NT2/D1 (cell line): ENCODE data around the gene HPCAL1.
"Not testable (repeated sequence)": the region's sequence is repeated elsewhere in the genome, so short reads cannot be mapped to it uniquely, and the experiment has no call there.

Experiments
- DNase-seq: peaks from one replicate; pipeline ENCODE4 v3.0.0-alpha.2; 2011; ENCODE audit warnings: low read depth, low spot score
- H3K27me3 ChIP-seq: 2 replicates; pipeline ENCODE4 v1.6.0; 2011; ENCODE audit warnings: mild to moderate bottlenecking; ENCODE audit not compliant: insufficient read length, insufficient read depth
- H3K36me3 ChIP-seq: 2 replicates; pipeline ENCODE4 v1.6.1; 2011; ENCODE audit warnings: mild to moderate bottlenecking, low read length, mixed read lengths; ENCODE audit not compliant: insufficient read depth, insufficient read length
- H3K4me1 ChIP-seq: 2 replicates; pipeline ENCODE4 v1.5.1; 2011; ENCODE audit not compliant: insufficient read depth, insufficient read length
- H3K4me3 ChIP-seq: 2 replicates; pipeline ENCODE4 v1.5.1; 2011; ENCODE audit warnings: low read depth; ENCODE audit not compliant: insufficient read length
- H3K9ac ChIP-seq: 2 replicates; pipeline ENCODE4 v1.6.0; 2011; ENCODE audit warnings: low read depth; ENCODE audit not compliant: insufficient read length
- H3K9me3 ChIP-seq: 2 replicates; pipeline ENCODE4 v1.5.1; 2011; ENCODE audit warnings: mild to moderate bottlenecking, low read length; ENCODE audit not compliant: insufficient read depth
- SUZ12 ChIP-seq: IDR thresholded peaks from 2 replicates; pipeline ENCODE4 v1.6.1; 2011; ENCODE audit not compliant: insufficient read length, insufficient read depth; ENCODE audit errors: extremely low read depth
- YY1 ChIP-seq: IDR thresholded peaks from 2 replicates; pipeline ENCODE4 v1.6.1; 2011; ENCODE audit not compliant: insufficient read length, insufficient read depth
- ZNF274 ChIP-seq: IDR thresholded peaks from 2 replicates; pipeline ENCODE4 v1.6.1; 2011; ENCODE audit warnings: mild to moderate bottlenecking, low read depth, low read length

Gene HPCAL1

GRCh38 chr2:10436583-10437110 lies 133.9 kb downstream of the HPCAL1 start:
- TF ChIP-seq SUZ12 (no peak), ZNF274 (no peak), YY1 (no peak)
- peaks cover 33% of the 10 kb centered on the region for H3K36me3 ChIP-seq
- H3K9me3 ChIP-seq: no peaks in the 10 kb centered on the region
- peaks cover 13% of the 10 kb centered on the region for H3K4me1 ChIP-seq
- no peaks in the 10 kb centered on the region for H3K27me3 ChIP-seq
- no peak overlapping the region for H3K4me3 ChIP-seq
- DNase-seq: no peak
- H3K9ac ChIP-seq: no peak overlapping the region

- no peaks in the 10 kb centered on the region for H3K9me3 ChIP-seq
- no peak for TF ChIP-seq SUZ12
- no peak for TF ChIP-seq YY1
- no peak for TF ChIP-seq ZNF274
- H3K4me1 ChIP-seq: peaks cover 11% of the 10 kb centered on the region
- H3K9ac ChIP-seq: no peak overlapping the region
- no peak for DNase-seq
- H3K4me3 ChIP-seq: no peak overlapping the region
- H3K36me3 ChIP-seq: peaks cover 44% of the 10 kb centered on the region
- no peaks in the 10 kb centered on the region for H3K27me3 ChIP-seq
Measured at GRCh38 chr2:10437806-10438205, 135.1 kb downstream of the HPCAL1 start.

GRCh38 chr2:10438688-10439087 lies 136.0 kb downstream of the HPCAL1 start:
- no peak overlapping the region for H3K4me3 ChIP-seq
- H3K9me3 ChIP-seq: no peaks in the 10 kb centered on the region
- H3K4me1 ChIP-seq: peaks cover 2% of the 10 kb centered on the region
- TF ChIP-seq YY1 (no peak), ZNF274 (no peak), SUZ12 (no peak)
- no peaks in the 10 kb centered on the region for H3K27me3 ChIP-seq
- peaks cover 53% of the 10 kb centered on the region for H3K36me3 ChIP-seq
- no peak for DNase-seq
- H3K9ac ChIP-seq: no peak overlapping the region

DNA sequence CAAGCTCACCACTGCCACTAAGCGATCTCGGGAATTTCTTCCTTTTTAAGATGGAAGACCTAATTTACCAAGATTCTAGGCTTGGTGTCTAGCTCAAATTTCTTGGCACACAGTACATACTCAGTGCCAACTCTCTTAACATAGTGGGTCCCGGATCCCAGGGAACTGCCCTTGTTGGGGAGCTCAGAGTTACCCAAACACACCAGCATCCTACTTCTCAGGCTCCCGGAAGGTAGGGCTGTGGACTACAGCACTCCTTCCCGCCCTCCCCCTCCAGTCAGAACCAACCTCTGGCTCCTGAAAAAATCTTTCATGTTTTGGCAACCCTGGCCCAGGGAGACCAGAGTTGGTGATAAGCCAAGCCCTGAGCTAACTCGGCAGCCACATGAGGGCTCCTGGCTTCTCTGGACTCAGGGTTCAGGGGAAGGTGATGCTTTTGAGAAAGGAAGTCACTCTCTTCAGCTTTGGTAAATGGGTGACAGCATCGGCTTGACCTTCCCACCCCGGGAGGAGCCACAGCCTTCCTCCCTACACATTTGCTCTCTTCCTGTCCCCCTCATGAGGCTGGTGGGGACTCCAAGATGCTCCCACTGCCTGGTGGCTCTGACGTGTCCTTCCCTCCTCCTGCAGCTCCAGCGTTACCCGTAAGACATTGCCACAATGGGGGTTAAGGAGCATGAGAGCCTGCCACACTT lies 136.6 kb downstream of the HPCAL1 start:
- no peak for TF ChIP-seq ZNF274
- no peak for TF ChIP-seq YY1
- no peak for TF ChIP-seq SUZ12
- Histone ChIP-seq H3K4me1 (no peaks in the 10 kb centered on the region), H3K9me3 (no peaks in the 10 kb centered on the region), H3K27me3 (no peaks in the 10 kb centered on the region), H3K4me3 (no peak overlapping the region), H3K9ac (no peak overlapping the region), H3K36me3 (peaks cover 60% of the 10 kb centered on the region)
- no peak for DNase-seq

DNA sequence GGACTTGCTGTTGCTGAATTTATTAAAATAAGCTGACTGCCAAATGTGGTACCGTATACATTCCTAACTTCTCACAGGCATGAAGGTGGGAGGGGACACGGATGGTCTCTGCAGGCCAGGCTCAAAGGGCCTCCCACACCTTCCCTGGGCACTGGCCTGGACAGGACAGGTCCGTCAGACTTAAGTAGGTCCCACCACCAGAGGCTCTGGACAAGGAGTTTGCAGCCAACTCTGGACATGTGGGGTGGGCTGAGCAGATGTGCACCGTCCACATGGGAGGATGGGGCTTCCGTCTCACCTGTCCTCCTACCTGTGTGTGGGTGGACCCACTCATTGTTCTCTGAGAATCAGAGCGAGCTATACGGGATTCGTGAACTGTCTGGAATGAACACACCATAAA lies 137.3 kb downstream of the HPCAL1 start:
- Histone ChIP-seq H3K4me1 (no peaks in the 10 kb centered on the region), H3K9ac (no peak overlapping the region), H3K36me3 (peaks cover 66% of the 10 kb centered on the region), H3K9me3 (no peaks in the 10 kb centered on the region), H3K4me3 (no peak overlapping the region), H3K27me3 (no peaks in the 10 kb centered on the region)
- no peak for DNase-seq
- no peak for TF ChIP-seq SUZ12

DNA sequence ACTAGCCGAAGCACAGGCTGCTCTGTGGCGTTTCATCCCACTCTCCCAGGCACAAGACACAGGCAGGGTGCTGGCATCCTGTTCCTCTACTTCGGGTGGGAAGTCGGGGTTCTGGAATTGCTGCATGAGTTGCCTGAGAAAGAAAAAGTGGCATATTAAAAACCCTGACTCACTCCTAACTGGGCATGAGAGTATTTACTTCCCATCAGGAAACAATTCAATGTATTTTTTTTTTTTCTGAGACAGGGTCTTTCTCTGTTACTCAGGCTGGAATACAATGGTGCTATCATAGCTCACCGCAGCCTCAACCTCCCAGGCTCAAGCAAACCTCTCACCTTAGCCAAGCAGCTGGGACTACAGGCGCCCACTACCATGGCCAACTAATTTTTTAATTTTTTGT lies 138.0 kb downstream of the HPCAL1 start:
- no peak for DNase-seq
- Histone ChIP-seq H3K4me3 (no peak overlapping the region), H3K27me3 (no peaks in the 10 kb centered on the region), H3K9me3 (no peaks in the 10 kb centered on the region), H3K9ac (no peak overlapping the region), H3K36me3 (peaks cover 71% of the 10 kb centered on the region), H3K4me1 (no peaks in the 10 kb centered on the region)
- no peak for TF ChIP-seq SUZ12
- no peak for TF ChIP-seq YY1
- no peak for TF ChIP-seq ZNF274

GRCh38 chr2:10441948-10442347 lies 139.2 kb downstream of the HPCAL1 start:
- Histone ChIP-seq H3K4me1 (no peaks in the 10 kb centered on the region), H3K9me3 (no peaks in the 10 kb centered on the region), H3K4me3 (no peak overlapping the region), H3K36me3 (peaks cover 81% of the 10 kb centered on the region), H3K27me3 (no peaks in the 10 kb centered on the region), H3K9ac (no peak overlapping the region)
- no peak for TF ChIP-seq YY1
- DNase-seq: no peak

DNA sequence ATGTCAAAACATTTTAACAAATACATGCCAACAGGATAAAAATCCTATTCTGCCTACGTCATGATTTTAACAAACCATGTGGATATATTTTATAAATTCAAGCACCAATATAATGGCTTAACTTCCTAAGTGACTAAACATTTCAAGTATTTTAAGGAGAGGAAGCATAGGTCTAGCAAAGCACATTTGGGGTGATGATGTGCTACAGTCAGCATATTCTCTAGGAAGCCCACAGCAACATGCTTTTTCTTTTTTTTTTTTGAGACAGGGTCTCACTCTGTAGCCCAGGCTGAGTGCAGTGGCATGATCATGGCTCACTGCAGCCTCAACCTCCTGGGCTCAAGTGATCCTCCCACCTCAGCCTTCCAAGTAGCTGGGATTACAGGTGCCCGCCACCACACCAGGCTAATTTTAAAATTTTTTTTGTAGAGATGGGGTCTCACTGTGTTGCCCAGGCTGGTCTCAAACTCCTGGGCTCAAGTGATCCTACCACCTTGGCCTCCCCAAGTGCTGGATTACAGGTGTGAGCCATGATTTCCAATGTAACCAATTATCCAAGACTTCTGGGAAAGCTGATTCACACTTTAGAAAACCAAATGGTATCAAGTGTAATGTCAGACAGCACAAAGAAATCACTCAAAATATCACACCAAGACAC lies 139.9 kb downstream of the HPCAL1 start:
- H3K4me3 ChIP-seq, H3K9ac ChIP-seq, DNase-seq, H3K9me3 ChIP-seq, H3K4me1 ChIP-seq, H3K27me3 ChIP-seq: not testable (repeated sequence)
- H3K36me3 ChIP-seq: peaks cover 81% of the 10 kb centered on the region
